NCI-H2107 treated with DMSO at 0.1 percent for 48 hours (cell line): ENCODE measurements around the gene CSNK1A1.
"Not testable (repeated sequence)": the region's sequence is repeated elsewhere in the genome, so short reads cannot be mapped to it uniquely, and the experiment has no call there.

ENCODE experiments used
- DNase-seq: peaks from one replicate; lab custom pipeline; 2025; ENCODE audit not compliant: unreplicated experiment; lab: John Stamatoyannopoulos, UW

Gene CSNK1A1

DNA sequence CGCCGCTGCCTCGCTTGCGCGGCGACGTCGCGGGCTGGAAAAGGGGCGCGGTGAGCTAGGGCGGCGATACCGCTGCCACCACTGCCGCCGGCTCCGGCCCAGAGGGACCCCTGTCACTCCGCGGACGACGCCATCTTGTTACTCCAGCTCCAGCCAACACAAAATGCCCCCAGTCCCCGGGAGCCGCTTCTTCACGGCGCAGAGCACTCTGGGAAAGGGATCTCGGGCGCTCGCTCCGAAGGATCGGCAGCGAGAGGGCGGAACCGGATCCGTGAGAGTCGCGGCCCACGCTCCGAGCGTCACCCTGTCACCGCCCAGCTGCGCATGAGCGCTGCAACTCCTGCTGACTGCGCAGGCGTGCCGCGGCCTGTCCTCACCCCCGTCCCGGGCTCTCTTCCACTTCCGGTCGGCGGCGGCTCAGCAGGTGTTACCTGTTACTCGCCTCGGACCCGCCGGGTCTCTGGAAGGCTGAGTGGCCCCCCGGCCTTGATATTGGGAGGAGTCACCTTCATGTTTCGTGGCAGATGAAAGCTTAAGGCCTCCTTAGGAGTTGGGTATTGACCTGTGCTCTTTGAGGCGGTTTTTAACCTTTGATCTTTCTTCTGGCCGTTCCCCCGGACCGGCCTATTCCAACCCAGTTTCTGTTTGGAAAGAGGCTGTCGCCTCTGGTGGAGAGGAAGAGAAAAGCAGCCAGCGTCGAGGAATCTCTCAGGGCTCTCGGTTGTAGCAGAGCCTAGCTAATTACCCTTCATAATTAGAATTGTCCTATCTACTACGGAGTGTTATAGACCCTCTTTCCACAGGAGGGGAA, at the start of gene CSNK1A1:
TSS of gene CSNK1A1 (minus strand) at position 213 of the 811 bp plus-strand sequence. CDS start 475 bp downstream, outside the sequence.
- DNase-seq = peak; percentile 85

DNA sequence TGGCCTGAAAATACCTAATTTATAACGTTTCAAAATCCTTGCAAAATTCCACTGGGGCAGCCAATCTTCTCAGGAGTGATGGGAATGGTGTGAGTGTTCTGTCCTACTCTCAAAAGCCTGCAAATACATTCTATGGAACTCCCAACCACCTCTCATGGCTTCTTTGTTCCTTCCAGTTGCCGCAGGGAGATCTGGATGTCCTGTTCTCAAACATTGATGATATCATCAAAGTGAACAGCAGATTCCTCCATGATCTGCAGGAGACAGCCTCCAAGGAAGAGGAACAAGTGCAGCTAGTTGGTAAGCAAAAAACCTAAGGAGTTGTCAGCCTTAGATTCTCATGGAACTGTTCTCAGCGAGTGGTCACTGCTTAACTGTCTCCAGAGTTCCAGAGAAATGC, 49.7 kb upstream of the CSNK1A1 start:
- DNase-seq = no peak

DNA sequence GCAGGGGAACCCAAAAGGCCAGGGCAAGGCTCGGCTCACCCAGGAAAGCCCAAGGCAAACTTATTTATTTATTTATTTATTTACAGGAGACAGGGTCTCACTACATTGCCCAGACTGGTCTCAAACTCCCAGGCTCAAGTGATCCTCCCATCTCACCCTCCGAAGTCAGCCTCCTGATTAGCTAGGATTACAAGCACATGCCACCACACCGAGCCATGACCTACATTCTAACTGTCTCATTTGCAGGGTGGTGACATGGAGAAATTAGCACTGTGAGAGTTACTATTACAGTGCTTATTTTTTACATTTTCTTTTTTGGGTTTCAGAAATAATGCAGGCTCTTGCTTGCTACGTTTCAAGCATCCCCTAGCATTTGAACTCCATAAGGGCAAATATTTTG, 48.1 kb upstream of the CSNK1A1 start:
- no peak for DNase-seq

DNA sequence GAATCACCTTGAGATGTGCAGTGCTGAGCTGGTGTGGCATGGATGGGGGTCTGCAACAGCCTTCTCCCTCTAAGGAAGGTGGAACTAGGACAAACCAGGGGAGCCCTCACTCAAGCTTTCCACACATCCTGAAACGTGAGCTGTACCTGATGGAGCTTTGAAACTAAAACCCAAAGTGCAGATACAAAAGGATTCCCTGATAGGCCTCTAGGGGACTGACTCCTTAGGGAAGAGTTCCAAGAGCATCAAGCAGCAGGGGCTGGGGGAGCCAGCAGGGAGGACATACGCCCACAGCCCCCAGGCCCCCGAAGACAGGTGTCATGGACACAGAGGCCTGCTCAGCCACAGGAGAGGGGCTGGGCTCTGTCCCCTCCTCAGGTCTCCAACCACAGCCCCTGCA, 47.7 kb upstream of the CSNK1A1 start:
- no peak for DNase-seq

DNA sequence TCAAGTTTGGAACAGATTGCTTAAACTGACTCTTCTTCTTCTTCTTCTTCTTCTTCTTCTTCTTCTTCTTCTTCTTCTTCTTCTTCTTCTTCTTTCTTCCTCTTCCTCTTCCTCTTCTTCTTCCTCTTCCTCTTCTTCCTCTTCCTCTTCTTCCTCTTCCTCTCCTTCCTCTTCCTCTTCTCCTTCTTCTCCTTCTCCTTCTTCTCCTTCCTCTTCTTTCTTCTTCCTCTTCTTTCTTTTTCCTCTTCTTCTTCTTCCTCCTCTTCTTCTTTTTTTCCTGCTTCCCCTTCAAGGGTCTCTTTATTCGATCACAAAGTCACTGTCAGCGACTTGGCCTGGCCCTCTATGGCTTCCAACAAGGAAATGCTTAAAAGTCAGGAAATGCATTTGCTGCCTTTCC, 47.0 kb upstream of the CSNK1A1 start:
- DNase-seq = not testable (repeated sequence)

DNA sequence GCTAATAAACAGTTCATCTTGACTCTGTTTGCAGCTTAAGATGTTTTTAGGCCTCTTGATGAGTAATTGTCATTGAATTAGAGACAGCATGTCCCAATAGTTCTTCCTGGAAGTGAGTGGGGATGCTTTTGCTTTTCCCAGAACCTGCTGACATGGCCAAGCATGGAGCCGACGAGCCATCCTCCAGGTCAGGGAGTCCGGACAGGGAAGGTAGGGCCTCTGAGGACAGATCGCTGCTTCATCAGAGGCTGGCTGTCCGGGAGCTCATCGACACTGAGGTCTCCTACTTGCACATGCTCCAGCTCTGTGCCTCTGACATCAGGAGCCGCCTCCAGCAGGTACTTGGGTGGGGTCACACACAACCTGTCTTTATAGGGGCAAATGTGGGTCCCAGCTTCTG, 46.4 kb upstream of the CSNK1A1 start:
- DNase-seq = no peak

DNA sequence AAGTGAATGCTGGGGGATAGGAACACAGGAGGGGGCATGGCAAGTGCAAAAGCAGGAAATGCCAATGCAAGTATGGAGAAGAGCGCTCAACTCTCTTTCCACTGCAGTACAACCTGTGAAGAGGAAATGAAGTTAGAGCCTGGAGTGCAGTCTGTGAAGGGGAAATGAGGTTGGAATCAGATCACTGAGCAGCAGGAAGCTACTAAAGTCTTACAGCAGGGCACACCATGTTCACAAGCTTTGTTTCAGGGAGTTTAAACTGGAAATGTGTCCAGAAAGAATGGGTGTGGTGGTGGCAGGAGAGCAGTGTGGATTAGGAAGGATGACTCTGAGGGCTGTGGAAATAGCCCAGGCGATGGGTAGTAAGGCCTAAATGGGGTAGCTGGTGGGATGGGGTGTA, 45.5 kb upstream of the CSNK1A1 start:
- DNase-seq = no peak

DNA sequence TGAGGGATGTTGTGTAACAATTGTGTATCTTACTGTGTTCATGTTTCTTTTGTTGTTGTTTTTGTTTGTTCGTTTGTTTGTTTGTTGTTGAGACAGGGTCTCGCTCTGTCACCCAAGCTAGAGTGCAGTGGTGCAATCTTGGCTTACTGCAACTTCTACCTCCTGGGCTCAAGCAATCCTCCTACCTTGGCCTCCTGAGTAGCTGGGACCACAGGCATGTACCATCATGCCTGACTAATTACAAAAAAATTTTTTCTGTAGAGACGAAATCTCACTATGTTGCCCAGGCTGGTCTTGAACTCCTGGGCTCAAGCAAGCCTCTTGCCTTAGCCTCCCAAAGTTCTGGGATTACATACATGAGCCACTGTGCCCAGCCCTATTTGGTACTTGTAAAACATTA, 43.9 kb upstream of the CSNK1A1 start:
- DNase-seq = not testable (repeated sequence)

DNA sequence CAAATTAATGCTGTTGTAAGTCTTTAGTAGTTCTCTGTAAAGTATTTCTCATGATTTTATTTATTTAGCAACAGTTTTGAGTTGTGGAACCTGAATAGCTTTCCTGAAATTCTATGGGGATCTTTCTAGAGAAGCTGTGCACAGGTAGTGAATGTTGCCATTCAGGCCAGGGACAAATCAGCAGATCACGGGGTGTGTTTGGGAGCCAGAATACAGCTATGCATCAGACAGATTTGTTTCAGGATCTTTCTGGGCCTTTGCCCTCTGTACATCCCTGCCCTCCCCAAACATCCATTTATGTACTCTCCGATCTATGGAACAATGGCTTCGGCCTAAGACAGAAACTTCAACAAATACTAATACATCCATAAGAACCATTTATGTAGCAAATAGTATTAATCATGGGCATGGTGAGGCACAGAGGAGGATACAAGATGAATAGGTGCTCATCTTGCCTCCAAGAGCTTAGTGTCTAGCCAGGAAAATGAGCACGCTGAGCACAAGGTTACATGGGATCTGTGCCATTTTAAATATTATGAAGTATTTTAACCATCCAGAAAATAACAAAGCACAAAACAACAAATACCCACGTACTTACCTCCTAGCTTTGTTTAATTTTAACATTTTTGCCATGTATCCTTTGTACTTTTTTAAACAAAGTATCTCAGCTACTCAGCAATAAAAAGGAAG, 43.1 kb upstream of the CSNK1A1 start:
- DNase-seq = no peak

DNA sequence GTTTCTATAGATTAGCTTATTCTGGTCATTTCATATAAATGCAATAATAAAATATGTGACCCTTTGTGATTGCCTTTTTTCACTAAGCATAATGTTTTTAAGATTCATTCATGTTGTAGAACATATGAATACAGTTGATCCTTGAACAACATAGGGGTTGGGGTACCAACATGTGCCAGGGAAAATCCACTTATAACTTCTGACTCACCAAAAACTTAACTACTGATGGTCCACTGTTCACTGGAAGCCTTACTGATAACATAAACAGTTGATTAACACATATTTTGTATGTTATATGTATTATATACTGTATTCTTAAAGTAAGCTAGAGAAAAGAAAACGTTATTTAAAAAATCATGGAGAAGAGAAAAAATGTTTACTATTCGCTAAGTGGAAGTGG, 42.1 kb upstream of the CSNK1A1 start:
- DNase-seq = no peak

DNA sequence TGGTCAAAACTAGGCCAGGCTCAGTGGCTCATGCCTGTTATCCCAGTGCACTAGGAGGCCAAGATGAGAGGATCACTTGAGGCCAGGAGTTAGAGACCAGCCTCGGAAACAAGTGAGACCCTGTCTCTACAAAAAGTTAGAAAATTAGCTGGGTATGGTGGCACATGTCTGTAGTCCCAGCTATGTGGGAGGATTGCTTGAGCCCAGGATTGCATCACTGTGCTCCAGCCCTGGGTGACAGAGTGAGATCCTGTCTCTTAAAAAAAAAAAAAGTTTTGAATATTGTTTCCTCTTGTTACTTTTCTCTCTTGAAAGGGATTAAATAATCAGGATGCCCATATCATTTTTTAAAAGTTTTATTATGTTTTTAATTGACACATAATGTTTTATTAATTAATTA, 37.7 kb upstream of the CSNK1A1 start:
- DNase-seq = no peak

DNA sequence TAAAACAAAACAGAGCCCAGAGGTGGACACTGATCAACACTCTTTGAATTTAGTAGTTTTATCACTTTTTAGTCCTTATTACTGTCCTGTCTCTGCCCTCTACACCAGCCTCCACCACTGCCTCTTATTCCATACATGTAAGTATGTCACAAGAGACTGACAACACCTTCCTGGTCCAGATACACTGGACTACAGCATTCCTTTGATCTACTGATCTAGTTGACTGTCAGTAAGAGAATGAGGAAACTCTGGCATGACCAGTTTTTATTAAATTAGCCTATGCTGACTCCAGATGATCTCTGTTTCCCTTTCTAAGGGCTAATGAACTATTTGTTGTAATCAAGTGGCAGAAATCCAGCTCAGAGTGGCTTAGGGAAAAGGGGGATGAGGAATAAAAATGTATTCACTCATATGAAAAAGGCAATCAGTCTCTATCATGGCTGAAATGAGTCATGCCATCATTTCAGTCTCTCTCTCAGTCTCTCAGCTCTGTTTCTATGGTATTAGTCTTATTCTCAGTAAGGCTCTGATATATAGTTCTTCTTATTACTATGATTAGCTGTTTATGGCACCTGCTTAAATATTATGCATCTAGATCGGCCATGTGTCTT, 35.6 kb upstream of the CSNK1A1 start:
- DNase-seq = no peak

DNA sequence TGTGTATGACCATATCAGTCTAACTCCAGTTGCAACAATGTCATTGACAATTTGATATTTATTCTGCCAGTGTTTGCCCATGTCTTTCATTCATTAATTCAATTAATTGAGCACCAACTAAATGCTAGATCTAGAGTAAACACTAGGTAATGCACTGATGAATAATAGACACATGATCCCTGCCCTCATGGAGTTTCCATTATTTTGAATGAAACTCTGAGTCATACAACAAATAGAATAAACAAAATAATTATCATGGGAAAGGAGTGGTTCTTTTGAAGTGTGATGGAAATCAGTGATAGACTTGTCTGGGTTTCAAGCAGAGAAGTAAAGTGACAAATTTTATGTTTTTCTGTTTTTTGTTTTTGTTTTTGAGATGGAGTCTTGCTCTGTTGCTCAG, 34.7 kb upstream of the CSNK1A1 start:
- DNase-seq = no peak

DNA sequence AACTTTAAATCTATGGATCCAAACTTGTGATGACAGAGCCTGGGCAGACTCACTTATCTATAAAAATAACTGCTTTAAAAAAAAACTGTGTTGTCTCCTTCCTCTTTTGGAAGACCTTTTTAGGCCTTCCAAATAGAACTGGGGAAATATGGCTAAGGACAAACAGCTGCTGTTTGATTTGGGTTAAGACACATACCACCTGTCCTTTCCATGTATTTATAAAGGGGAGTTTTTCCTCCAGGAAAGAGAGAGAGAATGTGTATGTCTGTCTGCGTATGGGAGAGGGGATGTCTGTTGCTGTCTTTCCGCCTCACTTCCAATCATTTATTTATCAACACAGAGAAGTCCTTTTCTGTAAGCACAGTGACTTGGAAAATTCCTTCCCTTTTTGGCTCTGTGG, 32.9 kb upstream of the CSNK1A1 start:
- no peak for DNase-seq

DNA sequence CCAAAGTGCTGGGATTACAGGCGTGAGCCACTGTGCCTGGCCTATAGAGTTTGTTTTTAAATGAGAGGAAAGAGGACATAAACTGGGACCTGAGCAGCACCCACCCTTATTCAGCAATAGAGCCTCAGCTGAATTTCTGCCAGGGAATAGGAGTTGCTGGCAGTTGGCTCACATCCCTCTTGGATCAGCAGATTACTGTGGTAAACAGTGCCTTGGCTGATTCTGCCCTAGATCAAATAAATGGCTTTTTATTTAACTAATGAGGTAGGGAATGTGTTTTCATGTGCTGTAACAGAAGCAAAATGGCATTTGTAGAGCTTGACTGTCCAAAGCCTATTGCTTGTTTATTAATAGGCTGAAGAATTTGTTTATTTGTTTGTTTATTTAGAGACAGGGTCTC, 32.2 kb upstream of the CSNK1A1 start:
- DNase-seq = no peak

DNA sequence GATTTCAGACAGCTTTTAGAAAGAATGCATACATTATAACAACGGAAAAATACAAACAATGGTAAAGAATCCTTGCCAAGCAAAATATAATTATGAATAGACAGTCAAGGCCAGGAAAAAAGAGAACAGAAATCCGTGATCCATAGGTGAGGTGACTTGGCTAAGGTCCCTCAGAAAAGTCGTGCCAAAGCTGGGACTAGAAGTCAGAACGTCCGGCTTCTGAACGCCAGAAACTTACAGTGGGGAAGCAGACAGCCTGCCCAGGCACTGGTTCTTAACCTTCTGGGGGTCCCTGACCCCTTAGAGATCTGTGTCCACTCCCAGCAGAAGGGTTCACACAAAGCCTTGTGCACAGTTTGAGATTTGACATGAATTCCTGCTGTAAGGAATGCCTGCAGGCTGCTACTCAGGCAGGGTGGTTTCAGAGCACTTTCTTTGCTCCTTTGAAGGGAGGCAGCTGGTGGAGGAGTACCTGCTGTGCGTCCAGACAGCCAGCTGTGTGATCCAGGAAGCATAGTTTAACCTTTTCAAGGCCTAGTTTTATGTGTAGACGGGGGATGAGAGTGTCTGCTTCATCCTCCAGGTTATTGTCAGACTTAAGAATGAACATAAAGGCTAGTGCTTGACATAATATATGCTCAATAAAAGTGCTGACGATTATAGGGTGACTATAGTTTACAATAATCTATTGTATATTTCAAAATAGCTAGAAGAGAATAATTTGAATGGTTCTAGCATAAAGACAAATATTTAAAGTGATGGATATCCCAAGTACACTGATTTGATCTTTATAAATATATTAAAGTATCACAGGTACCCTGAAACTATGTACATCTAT, 30.9 kb upstream of the CSNK1A1 start:
- no peak for DNase-seq

DNA sequence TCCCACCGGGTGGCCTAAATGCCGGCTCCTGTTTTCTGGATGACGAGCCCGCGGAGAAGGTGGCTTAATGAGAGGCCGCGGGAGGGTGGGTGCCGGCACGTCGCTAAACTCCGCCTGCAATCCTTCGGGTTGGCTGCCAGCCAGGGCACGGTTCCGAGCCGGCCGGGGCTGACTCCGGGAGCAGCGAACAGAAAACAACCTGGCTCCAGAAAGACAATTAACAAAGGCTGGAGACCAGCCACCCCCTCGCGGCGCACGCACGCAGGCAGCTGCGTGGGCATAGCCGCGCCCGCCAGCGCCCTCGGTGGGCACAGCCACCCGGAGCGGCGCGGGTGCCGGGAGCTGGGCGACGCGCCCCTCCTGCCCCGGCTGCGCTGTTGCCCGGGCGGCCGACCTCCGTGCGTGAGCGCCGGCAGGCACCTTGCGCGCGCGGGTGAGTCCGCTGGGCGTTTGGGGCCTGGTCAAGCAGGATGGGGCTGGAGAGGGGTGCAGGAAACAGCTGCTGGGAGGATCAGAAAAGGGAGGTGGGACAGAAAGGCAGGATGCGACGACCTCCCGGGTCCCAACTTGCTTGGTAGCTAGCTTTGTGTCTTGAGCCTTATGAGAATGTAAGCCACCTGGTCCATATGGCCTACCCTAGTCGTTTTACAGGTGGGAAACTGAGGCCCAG, 30.1 kb upstream of the CSNK1A1 start, which contains the start of gene ARHGEF37:
TSS of gene ARHGEF37 (plus strand) at position 307 of the 670 bp plus-strand sequence. CDS start 16,272 bp downstream, outside the sequence.
- DNase-seq = peak; percentile 33

DNA sequence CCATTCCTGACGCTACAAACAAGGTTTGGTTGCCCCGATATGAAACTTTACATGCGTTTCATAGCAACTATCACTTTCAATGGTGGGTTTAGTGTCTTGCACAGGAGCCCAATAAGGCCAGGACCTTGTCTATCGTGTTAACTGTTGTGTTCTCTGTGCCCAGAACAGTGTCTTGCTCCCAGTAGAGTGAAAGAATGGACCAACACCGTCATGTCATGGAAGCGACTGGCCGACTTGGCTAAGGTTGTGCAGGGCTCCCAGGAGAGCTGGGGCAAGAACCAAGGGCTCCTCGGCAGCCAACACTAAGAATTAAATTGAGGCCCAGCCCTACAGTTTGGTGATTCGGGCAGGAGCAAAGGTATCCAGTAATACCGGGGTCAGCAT, 29.6 kb upstream of the CSNK1A1 start:
- DNase-seq = no peak

DNA sequence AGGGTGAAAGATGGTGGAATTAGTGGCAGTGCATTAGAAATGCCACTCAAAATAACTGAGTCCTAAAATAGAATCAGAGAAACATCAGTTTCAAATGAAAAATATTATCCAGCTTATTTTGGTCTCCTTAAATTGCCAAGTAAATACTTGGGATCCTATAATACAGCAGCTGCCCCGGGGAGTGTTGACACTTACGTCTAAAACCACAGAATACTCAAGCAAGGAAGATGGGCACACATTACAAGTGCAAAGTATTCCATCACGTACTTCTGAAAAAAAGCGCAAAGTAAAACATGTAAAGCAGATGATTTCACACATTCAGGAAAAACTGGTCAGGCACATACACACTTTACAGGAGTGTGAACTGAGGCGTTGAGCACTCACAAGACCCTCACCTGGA, 27.7 kb upstream of the CSNK1A1 start:
- no peak for DNase-seq

DNA sequence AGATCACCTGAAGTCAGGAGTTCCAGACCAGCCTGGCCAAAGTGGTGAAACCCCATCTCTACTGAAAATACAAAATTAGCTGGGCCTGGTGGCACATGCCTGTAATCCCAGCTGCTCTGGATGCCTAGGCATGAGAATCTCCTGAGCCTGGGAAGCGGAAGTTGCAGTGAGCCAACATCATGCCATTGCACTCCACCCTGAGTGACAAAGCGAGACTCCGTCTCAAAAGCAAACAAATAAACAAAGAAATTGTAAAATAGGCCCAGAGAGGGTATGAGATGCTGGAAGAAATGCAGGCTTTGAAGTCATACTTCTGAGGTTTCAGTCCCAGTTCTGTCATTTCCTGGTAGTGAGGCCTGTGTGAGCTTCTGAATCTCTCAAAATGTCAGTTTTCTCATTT, 24.8 kb upstream of the CSNK1A1 start:
- DNase-seq = no peak

DNA sequence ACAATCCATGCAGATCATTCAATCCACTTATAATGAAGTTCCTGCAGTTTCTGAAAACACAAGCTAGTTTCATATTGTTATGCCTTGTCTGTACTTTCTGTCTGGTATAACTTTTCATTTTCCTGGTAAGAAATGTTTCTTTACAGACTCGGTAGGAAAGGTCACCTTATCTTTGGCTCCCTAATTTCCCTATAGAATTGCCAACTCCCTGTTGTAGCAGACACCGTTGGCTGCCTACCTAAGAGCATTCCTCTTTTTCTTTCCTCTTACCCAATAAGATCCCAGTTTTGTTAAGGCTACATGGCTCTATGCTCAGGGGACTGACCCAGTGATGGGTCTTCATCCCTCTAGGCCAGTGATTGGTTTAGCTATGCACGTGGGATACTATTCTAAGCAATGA, 23.9 kb upstream of the CSNK1A1 start:
- no peak for DNase-seq
